CD8-positive, alpha-beta memory T cell (primary cell): ENCODE measurements around the gene FSTL3. TPM values are rescaled to one million over a fixed set of nuclear protein-coding genes. Genes with fewer than 3 reads are reported as not detected.
"Not testable (repeated sequence)": the region's sequence is repeated elsewhere in the genome, so short reads cannot be mapped to it uniquely, and the experiment has no call there.

Source experiments
- CTCF ChIA-PET: fragments of 350-600 bp; sonication (Branson Sonifier 250); formaldehyde crosslinking; loops from one replicate; lab custom pipeline; 2021; ENCODE audit warnings: antibody characterized with exemption; lab: Charles Lee
- POLR2A ChIA-PET: fragments of 350-600 bp; sonication (Branson Sonifier 250); formaldehyde crosslinking; loops from one replicate; lab custom pipeline; 2021; ENCODE audit warnings: antibody characterized with exemption; lab: Charles Lee
- DNase-seq, 5 donors: peaks; one replicate each; pipeline versions ENCODE4 v3.0.0 to v3.0.0-alpha.2; 2020 to 2022; ENCODE audit warnings: mixed read lengths in 1 of 5
- H3K27ac ChIP-seq: one replicate; pipeline ENCODE4 v1.7.0; 2013; ENCODE audit warnings: low read depth, mild to moderate bottlenecking, low read length, moderate library complexity
- H3K27me3 ChIP-seq: 2 replicates; pipeline ENCODE4 v1.7.0; 2013; ENCODE audit warnings: low read length, mild to moderate bottlenecking; ENCODE audit not compliant: insufficient read depth, poor library complexity, severe bottlenecking
- H3K36me3 ChIP-seq: 2 replicates; pipeline ENCODE4 v1.7.0; 2013; ENCODE audit warnings: mild to moderate bottlenecking, low read length, moderate library complexity; ENCODE audit not compliant: insufficient read depth
- H3K4me1 ChIP-seq: 2 replicates; pipeline ENCODE4 v1.7.0; 2013; ENCODE audit warnings: mild to moderate bottlenecking, low read length, moderate library complexity; ENCODE audit not compliant: insufficient read depth
- H3K4me3 ChIP-seq: 2 replicates; pipeline ENCODE4 v1.7.0; 2013; ENCODE audit warnings: mild to moderate bottlenecking, low read length
- H3K9me3 ChIP-seq: 2 replicates; pipeline ENCODE4 v1.7.0; 2013; ENCODE audit warnings: mild to moderate bottlenecking, low read length
- H3K27ac Mint-ChIP-seq, 8 donors: one replicate each; pipeline ENCODE4 v1.8.0; 2020 to 2021; ENCODE audit warnings: mixed read lengths in 8 of 8, mild to moderate bottlenecking in 6 of 8, inconsistent platforms in 3 of 8, moderate library complexity in 3 of 8
- H3K27me3 Mint-ChIP-seq, 2 donors: one replicate each; pipeline ENCODE4 v1.8.0; 2020 to 2021; ENCODE audit warnings: mixed read lengths in 2 of 2, mild to moderate bottlenecking in 1 of 2, moderate library complexity in 1 of 2
- H3K36me3 Mint-ChIP-seq, 3 donors: one replicate each; pipeline ENCODE4 v1.8.0; 2020 to 2021; ENCODE audit warnings: mixed read lengths in 3 of 3, inconsistent platforms in 1 of 3, mild to moderate bottlenecking in 1 of 3
- H3K4me1 Mint-ChIP-seq, 3 donors: one replicate each; pipeline ENCODE4 v1.8.0; 2020 to 2021; ENCODE audit warnings: mixed read lengths in 3 of 3, inconsistent platforms in 1 of 3, mild to moderate bottlenecking in 1 of 3
- H3K4me3 Mint-ChIP-seq, 7 donors: one replicate each; pipeline ENCODE4 v1.8.0; 2020 to 2021; ENCODE audit warnings: mixed read lengths in 7 of 7, mild to moderate bottlenecking in 6 of 7, moderate library complexity in 4 of 7, inconsistent platforms in 2 of 7
- H3K9me3 Mint-ChIP-seq, 5 donors: one replicate each; pipeline ENCODE4 v1.8.0; 2020 to 2022; ENCODE audit warnings: mixed read lengths in 5 of 5, mild to moderate bottlenecking in 3 of 5, moderate library complexity in 2 of 5, inconsistent platforms in 1 of 5
- polyA plus RNA-seq: library from polyadenylated mRNA; unstranded; fragments of 300-500 nt; fragmentation: Illumina TruSeq; gene quantifications from one replicate; pipeline ENCODE4 v1.2.3, GENCODE V29; 2021
- total RNA-seq, 2 experiments: library from RNA; stranded (reverse); gene quantifications; one replicate each; pipeline ENCODE4 v1.2.3, GENCODE V29; 2021

Gene FSTL3
- total and polyA plus RNA-seq, 3 experiments from 2014 or later, result 0.81 to 8.0 (median 7.7) TPM

- H3K36me3 ChIP-seq, H3K9me3 ChIP-seq, H3K36me3 Mint-ChIP-seq, H3K27ac ChIP-seq, H3K4me3 ChIP-seq, H3K27ac Mint-ChIP-seq, POLR2A ChIA-PET, DNase-seq, H3K9me3 Mint-ChIP-seq, H3K27me3 ChIP-seq, H3K4me1 ChIP-seq: not testable (repeated sequence)
- Mint-ChIP-seq H3K27me3 (peaks cover 7 to 16% of the 10 kb centered on the region in 2 donors), H3K4me3 (peak overlapping the region in 1 of 7 donors; percentile 30), H3K4me1 (peaks cover 4 to 10% (median 5%) of the 10 kb centered on the region in 3 donors)
- CTCF ChIA-PET, result interaction anchor here (3.1 kb wide), 1 partner anchor 11 kb away, joined by 16 read pairs; no protein-coding TSS in a partner anchor
These were observed 7.3 kb upstream of the FSTL3 start for GRCh38 chr19:668675-669434.

GRCh38 chr19:670609-671075, 5.5 kb upstream of the FSTL3 start:
- H3K9me3 ChIP-seq, result no peaks in the 10 kb centered on the region
- peaks cover 12% of the 10 kb centered on the region for H3K27me3 ChIP-seq
- H3K36me3 ChIP-seq, result no peaks in the 10 kb centered on the region
- Mint-ChIP-seq H3K4me3 (no peak overlapping the region), H3K27ac (no peak overlapping the region), H3K4me1 (peaks cover 0 to 5% (median 3%) of the 10 kb centered on the region in 3 donors), H3K36me3 (no peaks in the 10 kb centered on the region), H3K9me3 (no peaks in the 10 kb centered on the region), H3K27me3 (peaks cover 18 to 28% of the 10 kb centered on the region in 2 donors)
- H3K4me1 ChIP-seq, result no peaks in the 10 kb centered on the region
- ChIA-PET CTCF (interaction anchor here (1.2 to 3.1 kb wide), 2 partner anchors 9 to 37 kb away, joined by 3 to 16 read pairs; no protein-coding TSS in a partner anchor), POLR2A (interaction anchor here (1.0 kb wide), 1 partner anchor 9 kb away, joined by 3 read pairs; no protein-coding TSS in a partner anchor)
- no peak overlapping the region for H3K27ac ChIP-seq
- no peak for DNase-seq
- no peak overlapping the region for H3K4me3 ChIP-seq

- CTCF ChIA-PET, result no interaction called here
- no peak overlapping the region for H3K27ac ChIP-seq
- peaks cover 16% of the 10 kb centered on the region for H3K27me3 ChIP-seq
- POLR2A ChIA-PET, result no interaction called here
- H3K4me3 ChIP-seq, result no peak overlapping the region
- peaks cover 18 to 23% of the 10 kb centered on the region in 2 donors for H3K27me3 Mint-ChIP-seq
- no peak overlapping the region for H3K4me3 Mint-ChIP-seq
- no peak overlapping the region for H3K27ac Mint-ChIP-seq
- H3K9me3 ChIP-seq, result no peaks in the 10 kb centered on the region
- H3K36me3 ChIP-seq, result no peaks in the 10 kb centered on the region
- no peak for DNase-seq
- H3K4me1 ChIP-seq, result peaks cover 7% of the 10 kb centered on the region
- no peaks in the 10 kb centered on the region for H3K36me3 Mint-ChIP-seq
- H3K9me3 Mint-ChIP-seq, result no peaks in the 10 kb centered on the region
- H3K4me1 Mint-ChIP-seq, result peaks cover 0 to 9% (median 7%) of the 10 kb centered on the region in 3 donors
These were observed 1.7 kb upstream of the FSTL3 start for GRCh38 chr19:674282-675151.

DNA sequence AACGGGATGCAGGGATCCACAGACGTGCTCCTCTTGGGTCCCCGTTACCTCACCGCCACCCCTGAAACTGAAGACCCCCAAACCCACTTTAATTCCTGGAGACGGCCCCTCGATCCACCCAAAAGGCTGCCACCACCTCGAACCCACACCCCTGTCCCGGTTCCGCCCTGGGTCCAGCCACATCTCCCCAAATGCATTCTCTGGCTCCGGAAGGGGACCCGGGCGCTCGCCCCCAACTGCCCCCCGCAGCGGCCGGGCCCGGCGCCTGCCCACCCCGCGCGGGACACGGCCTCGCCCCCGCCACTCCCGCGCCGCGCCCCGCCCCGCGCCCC, 219 bp upstream of the FSTL3 start:
- peaks cover 13% of the 10 kb centered on the region for H3K27me3 ChIP-seq
- Mint-ChIP-seq H3K4me1 (peaks cover 0 to 14% (median 7%) of the 10 kb centered on the region in 3 donors), H3K36me3 (no peaks in the 10 kb centered on the region), H3K27ac (no peak overlapping the region), H3K27me3 (peaks cover 18 to 23% of the 10 kb centered on the region in 2 donors), H3K9me3 (no peaks in the 10 kb centered on the region), H3K4me3 (no peak overlapping the region)
- ChIA-PET POLR2A (no interaction called here), CTCF (no interaction called here)
- no peak overlapping the region for H3K4me3 ChIP-seq
- peaks cover 7% of the 10 kb centered on the region for H3K4me1 ChIP-seq
- H3K9me3 ChIP-seq, result no peaks in the 10 kb centered on the region
- H3K36me3 ChIP-seq, result no peaks in the 10 kb centered on the region
- DNase-seq, result no peak
- no peak overlapping the region for H3K27ac ChIP-seq

DNA sequence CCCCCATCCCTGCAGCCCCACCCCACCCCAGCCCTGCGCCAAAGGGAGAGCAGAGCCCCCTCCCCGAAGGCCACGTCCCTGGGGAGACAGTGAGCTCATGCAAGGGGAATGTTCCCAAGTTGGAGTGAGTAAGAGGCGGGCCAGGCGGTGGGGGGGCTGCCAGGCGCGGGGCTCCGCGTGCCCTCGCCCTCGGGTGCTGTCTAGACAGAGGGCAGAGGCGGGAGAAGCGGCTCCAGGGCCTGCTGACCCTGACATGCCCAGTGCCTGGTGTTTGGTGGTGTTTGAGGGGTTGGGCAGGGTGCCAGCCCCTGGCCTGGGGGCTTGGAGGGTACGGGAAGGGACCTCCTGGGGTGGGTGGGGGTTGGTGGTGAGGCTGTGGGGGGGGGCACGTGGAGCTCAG, 1.0 kb downstream of the FSTL3 start:
- Histone ChIP-seq H3K27me3 (peaks cover 12% of the 10 kb centered on the region), H3K4me1 (peaks cover 13% of the 10 kb centered on the region), H3K27ac (no peak overlapping the region), H3K9me3 (no peaks in the 10 kb centered on the region), H3K4me3 (no peak overlapping the region), H3K36me3 (no peaks in the 10 kb centered on the region)
- Mint-ChIP-seq H3K27ac (no peak overlapping the region), H3K27me3 (peaks cover 18 to 23% of the 10 kb centered on the region in 2 donors), H3K4me1 (peaks cover 0 to 14% (median 7%) of the 10 kb centered on the region in 3 donors), H3K9me3 (no peaks in the 10 kb centered on the region), H3K4me3 (no peak overlapping the region), H3K36me3 (no peaks in the 10 kb centered on the region)
- ChIA-PET POLR2A (interaction anchor here (0.9 kb wide), 1 partner anchor 14 kb away, joined by 3 read pairs; the partner anchor contains the start of gene RNF126), CTCF (interaction anchor here (1.3 kb wide), 1 partner anchor 10 kb away, joined by 3 read pairs; no protein-coding TSS in a partner anchor)
- no peak for DNase-seq

GRCh38 chr19:677601-678436, 1.6 kb downstream of the FSTL3 start:
- ChIA-PET CTCF (interaction anchor here (1.3 kb wide), 1 partner anchor 11 kb away, joined by 3 read pairs; no protein-coding TSS in a partner anchor), POLR2A (interaction anchor here (0.6 to 0.9 kb wide), 2 partner anchors 15 to 55 kb away, joined by 3 to 4 read pairs; partner anchors contain the start of gene RNF126)
- peaks cover 13% of the 10 kb centered on the region for H3K4me1 ChIP-seq
- H3K27ac ChIP-seq, result no peak overlapping the region
- peak overlapping the region in 3 of 7 donors; percentile 24 to 67 (median 27) for H3K4me3 Mint-ChIP-seq
- H3K4me3 ChIP-seq, result no peak overlapping the region
- H3K36me3 Mint-ChIP-seq, result no peaks in the 10 kb centered on the region
- peaks cover 18 to 23% of the 10 kb centered on the region in 2 donors for H3K27me3 Mint-ChIP-seq
- no peak for DNase-seq
- no peak overlapping the region for H3K27ac Mint-ChIP-seq
- H3K4me1 Mint-ChIP-seq, result peaks cover 0 to 14% (median 7%) of the 10 kb centered on the region in 3 donors
- no peaks in the 10 kb centered on the region for H3K9me3 ChIP-seq
- peaks cover 12% of the 10 kb centered on the region for H3K27me3 ChIP-seq
- no peaks in the 10 kb centered on the region for H3K36me3 ChIP-seq
- H3K9me3 Mint-ChIP-seq, result no peaks in the 10 kb centered on the region

- H3K27me3 Mint-ChIP-seq, result peaks cover 12 to 19% of the 10 kb centered on the region in 2 donors
- CTCF ChIA-PET, result interaction anchor here (0.5 to 2.7 kb wide), 4 partner anchors 9 to 168 kb away, joined by 3 to 16 read pairs (median 6); partner anchors contain the start of gene RNF126
- Histone ChIP-seq H3K9me3 (no peaks in the 10 kb centered on the region), H3K4me1 (peaks cover 13% of the 10 kb centered on the region), H3K4me3 (no peak overlapping the region), H3K27ac (no peak overlapping the region), H3K27me3 (peaks cover 12% of the 10 kb centered on the region), H3K36me3 (no peaks in the 10 kb centered on the region)
- H3K4me3 Mint-ChIP-seq, result peak overlapping the region; percentile 27 to 78 (median 49)
- DNase-seq, result no peak
- H3K27ac Mint-ChIP-seq, result peak overlapping the region in 3 of 8 donors; percentile 27 to 75 (median 72)
- no peaks in the 10 kb centered on the region for H3K9me3 Mint-ChIP-seq
- POLR2A ChIA-PET, result interaction anchor here (0.6 to 1.1 kb wide), 2 partner anchors 8 to 54 kb away, joined by 3 to 4 read pairs; no protein-coding TSS in a partner anchor
- no peaks in the 10 kb centered on the region for H3K36me3 Mint-ChIP-seq
- H3K4me1 Mint-ChIP-seq, result peaks cover 0 to 14% (median 7%) of the 10 kb centered on the region in 3 donors
These were observed 2.7 kb downstream of the FSTL3 start for GRCh38 chr19:678791-679388.
